ENCODE results near the gene STOM.

The STOM gene

GRCh38 chr9:121318631-121319382 is 51.2 kb downstream of the STOM start:
- DNase-seq, result no peak

GRCh38 chr9:121317737-121318630 is 52.1 kb downstream of the STOM start:
- no peak for DNase-seq

GRCh38 chr9:121316852-121317373 is 53.1 kb downstream of the STOM start:
- no peak for DNase-seq

- DNase-seq, result no peak
These were observed 53.7 kb downstream of the STOM start for GRCh38 chr9:121316378-121316777.

- DNase-seq, result no peak
These were observed 56.4 kb downstream of the STOM start for GRCh38 chr9:121313458-121314152.

- no peak for DNase-seq
These were observed 57.9 kb downstream of the STOM start for GRCh38 chr9:121312169-121312568.

- no peak for DNase-seq
These were observed 59.5 kb downstream of the STOM start for GRCh38 chr9:121310571-121310970.

- no peak for DNase-seq
These were observed 60.1 kb downstream of the STOM start for GRCh38 chr9:121309833-121310425.

GRCh38 chr9:121309171-121309570 is 60.9 kb downstream of the STOM start:
- no peak for DNase-seq

GRCh38 chr9:121308765-121309164 is 61.3 kb downstream of the STOM start:
- no peak for DNase-seq

GRCh38 chr9:121307976-121308375 is 62.1 kb downstream of the STOM start:
- no peak for DNase-seq

GRCh38 chr9:121305269-121305994 is 64.6 kb downstream of the STOM start:
- peak; percentile 5 for DNase-seq

- DNase-seq, result no peak
These were observed 65.3 kb downstream of the STOM start for GRCh38 chr9:121304707-121305106.

GRCh38 chr9:121303456-121304451 is 66.3 kb downstream of the STOM start:
- DNase-seq, result no peak

GRCh38 chr9:121302786-121303185 is 67.3 kb downstream of the STOM start:
- DNase-seq, result no peak

- no peak for DNase-seq
These were observed 67.7 kb downstream of the STOM start for GRCh38 chr9:121302341-121302740.

GRCh38 chr9:121301881-121302286 is 68.2 kb downstream of the STOM start:
- DNase-seq, result no peak

GRCh38 chr9:121300283-121301119 is 69.5 kb downstream of the STOM start:
- no peak for DNase-seq

- DNase-seq, result peak; percentile 87
These were observed 70.4 kb downstream of the STOM start for GRCh38 chr9:121299467-121300282.
